Thyroid gland (tissue), 4 donors: Measurements from ENCODE around the gene ALDH8A1.

Experiments
- CTCF ChIP-seq, 6 experiments: fragments of 200-600 bp in 3 of 6; fragments of 450-650 bp in 3 of 6; sonication (generic) in 3 of 6; IDR thresholded peaks; one replicate each; pipeline ENCODE4 v1.5.1; 2016 to 2019; ENCODE audit warnings: antibody characterized with exemption in 6 of 6, mild to moderate bottlenecking in 2 of 6, inconsistent platforms in 1 of 6, moderate library complexity in 1 of 6
- POLR2A ChIP-seq, 2 donors: fragments of 450-650 bp; IDR thresholded peaks; one replicate each; pipeline ENCODE4 v1.6.1; 2017; ENCODE audit warnings: antibody characterized with exemption in 2 of 2, mild to moderate bottlenecking in 2 of 2, moderate library complexity in 1 of 2

- TF ChIP-seq CTCF (IDR thresholded peaks at IDR 0.05) (no peak), POLR2A (IDR thresholded peaks at IDR 0.05) (no peak)
These were observed 1.8 kb downstream of the ALDH8A1 start for GRCh38 chr6:134948142-134948541.
